GM18520 (cell line): Measurements from ENCODE around the gene MAGEB16.

Source experiments
- ATAC-seq: cut with Tn5 transposase; IDR thresholded peaks from one replicate; pipeline ENCODE4 v1.9.1; 2021; ENCODE audit not compliant: unreplicated experiment

MAGEB16 gene

GRCh38 chrX:35798042-35798441 lies at the start of gene MAGEB16:
TSS of gene MAGEB16 (plus strand) at chrX:35798342. CDS start at chrX:35802197, 3,855 bp downstream.
- no peak for ATAC-seq

DNA sequence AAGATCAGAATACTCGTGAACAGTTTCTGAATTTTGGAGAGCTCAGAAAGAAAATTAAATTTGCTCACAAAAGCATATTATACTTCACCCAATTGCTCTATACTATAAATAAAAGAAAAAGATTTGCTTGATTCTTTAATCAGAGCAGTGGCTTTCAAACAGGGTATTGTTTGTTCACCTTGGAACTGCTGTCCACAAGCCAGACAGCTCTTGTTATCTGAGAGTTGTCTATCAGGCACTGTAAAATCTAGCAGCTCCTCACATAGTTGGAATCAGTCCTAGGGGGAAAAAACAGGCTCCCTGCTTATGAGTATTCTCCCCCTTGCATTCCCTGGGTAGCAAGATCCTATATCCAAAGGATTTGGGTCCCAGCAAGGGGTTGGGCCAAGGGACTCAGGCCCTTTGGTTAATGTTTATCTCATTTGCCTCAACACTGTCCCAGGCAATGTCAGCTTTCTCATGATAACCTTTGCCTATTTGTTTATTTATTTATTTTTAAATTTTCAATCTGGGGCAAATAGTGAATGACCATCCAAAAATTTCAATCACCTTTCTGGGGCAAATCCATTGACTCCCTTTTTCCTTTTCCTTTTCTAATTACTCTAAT lies 24.1 kb upstream of the MAGEB16 start:
- ATAC-seq, result no peak

- no peak for ATAC-seq
Observed at GRCh38 chrX:35785075-35785474, 13.1 kb upstream of the MAGEB16 start.

DNA sequence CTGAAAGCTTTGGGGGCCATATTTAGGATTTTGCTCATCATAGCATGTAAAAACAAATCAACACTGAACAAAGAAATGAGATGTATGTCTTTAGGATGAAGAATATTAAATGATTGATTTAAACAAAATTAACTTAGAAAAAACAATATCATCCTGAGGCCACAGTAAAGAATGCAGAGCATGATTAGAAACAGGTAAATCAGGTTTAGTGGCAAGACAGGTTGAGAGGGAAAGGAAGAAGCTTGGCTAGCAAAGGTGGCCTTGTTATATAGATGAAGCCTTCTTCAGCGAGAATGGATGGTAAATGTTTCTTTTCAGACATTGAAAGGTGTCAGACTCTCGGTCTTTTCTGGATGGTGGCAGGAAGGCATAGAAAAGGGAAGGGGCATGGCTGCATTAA lies 11.9 kb upstream of the MAGEB16 start:
- ATAC-seq, result no peak

DNA sequence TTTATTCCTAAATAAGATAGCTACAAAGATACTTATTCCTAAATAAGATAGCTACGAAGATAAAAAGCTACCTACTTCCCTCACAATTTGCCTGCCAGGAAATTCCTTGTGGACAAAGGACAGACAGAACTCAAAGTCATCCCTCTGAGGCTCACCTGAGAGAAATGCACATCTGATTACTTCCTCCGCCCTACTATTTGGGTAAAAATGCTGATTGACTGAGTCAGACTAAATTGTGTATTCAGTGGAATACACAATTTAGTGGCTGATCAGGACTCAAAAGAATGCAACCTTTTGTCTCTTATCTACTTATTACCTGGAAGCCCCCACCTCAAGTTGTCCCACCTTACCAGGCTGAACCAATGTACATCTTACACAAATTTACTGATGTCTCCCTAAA lies 10.3 kb upstream of the MAGEB16 start:
- no peak for ATAC-seq

- no peak for ATAC-seq
Observed at GRCh38 chrX:35800474-35800873, 2.3 kb downstream of the MAGEB16 start.

- no peak for ATAC-seq
Observed at GRCh38 chrX:35809781-35810180, 11.6 kb downstream of the MAGEB16 start.

DNA sequence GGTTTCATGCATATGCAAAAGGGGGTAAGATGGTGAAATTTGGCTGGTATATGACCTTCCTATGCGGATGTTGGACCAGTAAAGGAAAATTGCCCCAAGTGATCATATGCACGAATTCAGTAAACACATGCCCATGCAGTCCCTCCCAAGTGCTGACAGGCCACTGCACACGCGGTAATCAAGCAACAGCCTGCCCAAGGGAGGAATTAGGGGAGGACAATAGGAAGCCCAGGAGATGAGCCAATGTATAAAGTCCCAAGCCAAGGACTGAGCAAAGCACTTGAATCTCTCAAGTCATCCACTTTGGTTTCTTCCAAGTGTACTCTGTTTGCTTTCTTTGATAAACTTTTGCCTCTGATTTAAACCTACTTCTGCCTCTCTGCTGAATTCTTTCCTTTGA lies 21.1 kb downstream of the MAGEB16 start:
- no peak for ATAC-seq

GRCh38 chrX:35826503-35826902 lies 28.4 kb downstream of the MAGEB16 start:
- no peak for ATAC-seq

DNA sequence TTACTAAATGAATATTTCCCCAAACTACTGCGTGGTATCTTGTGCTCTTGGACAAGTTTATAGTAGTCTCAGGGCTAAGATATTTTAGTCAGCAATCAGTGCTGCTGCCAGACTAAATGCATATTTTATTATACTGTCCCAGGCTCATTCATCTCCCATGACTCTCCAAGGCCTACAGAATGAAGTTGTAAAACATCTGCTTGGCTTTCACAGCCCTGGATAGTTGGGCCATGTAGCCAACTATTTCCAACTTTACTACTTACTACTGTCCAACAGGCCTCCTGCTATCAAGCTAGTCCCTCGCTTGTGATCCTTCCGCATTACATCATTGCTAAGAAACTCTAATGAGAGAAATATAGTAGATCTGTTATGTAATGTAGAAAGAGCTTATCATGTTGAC lies 31.4 kb downstream of the MAGEB16 start:
- no peak for ATAC-seq

DNA sequence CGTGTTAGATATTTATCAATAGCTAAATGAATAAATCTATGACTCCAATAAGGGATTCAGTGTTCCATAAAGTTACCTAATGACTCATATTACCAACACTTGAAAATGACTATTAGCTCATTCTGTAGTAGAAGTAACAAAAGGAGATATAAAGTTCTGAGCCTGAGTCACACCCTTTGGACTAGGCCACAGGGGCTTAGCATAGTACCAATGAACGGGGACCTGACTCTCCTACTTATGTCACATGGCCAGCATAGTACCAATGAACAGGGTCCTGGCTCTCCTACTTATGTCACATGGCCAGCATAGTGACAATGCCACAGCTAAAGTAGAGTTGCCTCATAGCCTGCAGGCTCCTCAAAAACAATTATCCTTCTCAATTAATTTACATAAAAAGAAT lies 43.7 kb downstream of the MAGEB16 start:
- no peak for ATAC-seq

DNA sequence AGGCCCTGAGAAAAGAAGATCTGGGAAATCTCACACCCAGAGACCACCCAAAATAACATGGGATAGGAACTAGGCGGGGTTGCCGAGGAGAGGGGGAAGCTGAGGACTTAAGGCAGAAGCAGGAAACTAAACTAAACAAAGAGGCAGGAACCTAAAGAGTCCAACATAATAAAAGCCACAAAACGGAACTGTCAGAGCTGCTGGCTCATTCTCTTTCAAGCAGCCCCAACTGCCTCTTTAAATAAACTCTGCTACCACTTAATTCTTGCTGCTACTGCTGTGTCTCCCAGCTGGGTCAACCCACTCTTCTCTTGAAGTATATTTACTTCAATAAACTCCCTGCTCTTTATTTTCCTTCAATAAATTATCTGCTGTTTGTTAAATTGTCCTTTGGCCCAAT lies 44.5 kb downstream of the MAGEB16 start:
- ATAC-seq, result no peak

- no peak for ATAC-seq
Observed at GRCh38 chrX:35847736-35848135, 49.6 kb downstream of the MAGEB16 start.
